Endodermal cell (in vitro differentiated cells): ENCODE measurements around the gene SERTAD1. TPM values are rescaled to one million over a fixed set of nuclear protein-coding genes. Genes with fewer than 3 reads are reported as not detected.
A peak's percentile ranks its signal among the peaks of the same experiment; 100 is the strongest.

Experiments used
- DNase-seq: peaks from one replicate; pipeline ENCODE4 v3.0.0-alpha.2; 2017
- H3K27ac ChIP-seq: 2 replicates; pipeline ENCODE4 v1.5.1; 2013; ENCODE audit warnings: mild to moderate bottlenecking, low read depth, low read length, moderate library complexity
- H3K27me3 ChIP-seq: 2 replicates; pipeline ENCODE4 v1.6.1; 2013; ENCODE audit warnings: mild to moderate bottlenecking, low read length, moderate library complexity; ENCODE audit not compliant: insufficient read depth, control insufficient read depth, poor library complexity, severe bottlenecking
- H3K36me3 ChIP-seq: 2 replicates; pipeline ENCODE4 v1.7.0; 2013; ENCODE audit warnings: mild to moderate bottlenecking, low read length, moderate library complexity; ENCODE audit not compliant: control insufficient read depth, insufficient read depth
- H3K4me1 ChIP-seq: one replicate; pipeline ENCODE4 v1.7.0; 2013; ENCODE audit warnings: low read length; ENCODE audit not compliant: control insufficient read depth, insufficient read depth
- H3K4me3 ChIP-seq: 2 replicates; pipeline ENCODE4 v1.5.1; 2013; ENCODE audit warnings: mild to moderate bottlenecking, low read length, moderate library complexity
- H3K9ac ChIP-seq: 2 replicates; pipeline ENCODE4 v1.6.1; 2013; ENCODE audit warnings: mild to moderate bottlenecking, low read length, moderate library complexity; ENCODE audit not compliant: poor library complexity, severe bottlenecking; ENCODE audit errors: extremely low read depth
- H3K9me3 ChIP-seq: 2 replicates; pipeline ENCODE4 v1.6.1; 2013; ENCODE audit warnings: mild to moderate bottlenecking, low read length, moderate library complexity; ENCODE audit not compliant: control insufficient read depth
- H3K27ac Mint-ChIP-seq: 2 replicates; pipeline ENCODE4 v1.8.0; 2020; ENCODE audit warnings: mixed read lengths
- H3K27me3 Mint-ChIP-seq: 2 replicates; pipeline ENCODE4 v1.8.0; 2021; ENCODE audit warnings: mild to moderate bottlenecking, mixed read lengths; ENCODE audit not compliant: insufficient read depth
- H3K36me3 Mint-ChIP-seq: 2 replicates; pipeline ENCODE4 v1.8.0; 2020; ENCODE audit warnings: low read depth, mixed read lengths
- H3K4me1 Mint-ChIP-seq: 2 replicates; pipeline ENCODE4 v1.8.0; 2020; ENCODE audit warnings: mixed read lengths
- H3K4me3 Mint-ChIP-seq: 2 replicates; pipeline ENCODE4 v1.8.0; 2020; ENCODE audit warnings: mild to moderate bottlenecking, moderate library complexity, mixed read lengths
- H3K9me3 Mint-ChIP-seq: 2 replicates; pipeline ENCODE4 v1.8.0; 2020; ENCODE audit warnings: mild to moderate bottlenecking, mixed read lengths
- WGBS, 2 experiments: methylation state at CpG; one replicate each; pipeline versions ENCODE4 v1.1.5 to v1.1.7; 2013; ENCODE audit warnings: missing lambda C conversion rate in 2 of 2, mixed read lengths in 1 of 2; ENCODE audit not compliant: insufficient coverage in 1 of 2, insufficient read length in 1 of 2; 5-methylcytosine and 5-hydroxymethylcytosine counted together
- total RNA-seq, 2 donors: library from RNA; stranded (reverse); fragmentation: NEBNext Ultra II Directional in 1 of 2; extraction: Animal tissue kit (Norgen Biotek cat#: 25700) in 1 of 2; gene quantifications; 2 replicates in 1 of 2; 3 replicates in 1 of 2; pipeline ENCODE4 v1.2.1, GENCODE V29; 2021
- TF ChIP-seq, protein P1 (sequence below): fragments of 200-600 bp; sonication (generic); conservative IDR thresholded peaks from 2 replicates; pipeline ENCODE4 v1.5.0; 2021; ENCODE audit warnings: antibody characterized with exemption, mild to moderate bottlenecking

The SERTAD1 gene
- total RNA-seq, 2 donors from 2014 or later = 4.0 to 4.5 TPM

GRCh38 chr19:40416918-40417642 lies 8.7 kb downstream of the SERTAD1 start:
- no peak overlapping the region for H3K4me3 Mint-ChIP-seq
- Histone ChIP-seq H3K4me1 (no peaks in the 10 kb centered on the region), H3K27ac (no peak overlapping the region), H3K9ac (no peak overlapping the region), H3K36me3 (peaks cover 1% of the 10 kb centered on the region), H3K27me3 (no peaks in the 10 kb centered on the region), H3K9me3 (no peaks in the 10 kb centered on the region), H3K4me3 (no peak overlapping the region)
- peak; percentile 53 for DNase-seq
- no peak overlapping the region for H3K27ac Mint-ChIP-seq
- no peaks in the 10 kb centered on the region for H3K36me3 Mint-ChIP-seq
- TF ChIP-seq, protein P1, sequence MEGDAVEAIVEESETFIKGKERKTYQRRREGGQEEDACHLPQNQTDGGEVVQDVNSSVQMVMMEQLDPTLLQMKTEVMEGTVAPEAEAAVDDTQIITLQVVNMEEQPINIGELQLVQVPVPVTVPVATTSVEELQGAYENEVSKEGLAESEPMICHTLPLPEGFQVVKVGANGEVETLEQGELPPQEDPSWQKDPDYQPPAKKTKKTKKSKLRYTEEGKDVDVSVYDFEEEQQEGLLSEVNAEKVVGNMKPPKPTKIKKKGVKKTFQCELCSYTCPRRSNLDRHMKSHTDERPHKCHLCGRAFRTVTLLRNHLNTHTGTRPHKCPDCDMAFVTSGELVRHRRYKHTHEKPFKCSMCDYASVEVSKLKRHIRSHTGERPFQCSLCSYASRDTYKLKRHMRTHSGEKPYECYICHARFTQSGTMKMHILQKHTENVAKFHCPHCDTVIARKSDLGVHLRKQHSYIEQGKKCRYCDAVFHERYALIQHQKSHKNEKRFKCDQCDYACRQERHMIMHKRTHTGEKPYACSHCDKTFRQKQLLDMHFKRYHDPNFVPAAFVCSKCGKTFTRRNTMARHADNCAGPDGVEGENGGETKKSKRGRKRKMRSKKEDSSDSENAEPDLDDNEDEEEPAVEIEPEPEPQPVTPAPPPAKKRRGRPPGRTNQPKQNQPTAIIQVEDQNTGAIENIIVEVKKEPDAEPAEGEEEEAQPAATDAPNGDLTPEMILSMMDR = no peak
- peaks cover 7% of the 10 kb centered on the region for H3K4me1 Mint-ChIP-seq
- WGBS, 2 experiments = 83 to 88% methylated on average over 6 to 16 of the region's 16 CpGs
- no peaks in the 10 kb centered on the region for H3K9me3 Mint-ChIP-seq
- no peaks in the 10 kb centered on the region for H3K27me3 Mint-ChIP-seq

DNA sequence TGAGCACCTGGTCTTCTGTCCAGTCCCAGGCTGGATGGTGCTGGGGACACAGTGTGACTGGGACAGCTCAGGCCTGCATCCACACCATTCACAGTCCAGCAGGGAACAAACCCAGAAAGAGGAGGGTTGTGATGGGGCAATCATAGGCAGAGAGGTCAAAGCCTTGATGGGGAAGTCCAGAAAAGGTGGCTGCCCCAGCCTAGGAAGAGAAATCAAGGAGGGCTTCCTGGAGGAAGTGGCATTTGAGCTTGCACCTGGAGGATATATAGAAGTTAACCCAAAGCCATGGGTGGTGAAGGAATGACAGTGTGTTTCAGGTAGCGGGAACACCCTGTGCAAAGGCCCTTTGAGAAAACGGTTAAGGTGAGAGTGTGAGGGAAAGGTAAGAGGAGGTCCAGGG lies 10.0 kb downstream of the SERTAD1 start:
- Mint-ChIP-seq H3K4me1 (peaks cover 5% of the 10 kb centered on the region), H3K36me3 (no peaks in the 10 kb centered on the region), H3K27me3 (no peaks in the 10 kb centered on the region), H3K9me3 (no peaks in the 10 kb centered on the region), H3K4me3 (no peak overlapping the region), H3K27ac (no peak overlapping the region)
- no peak for DNase-seq
- no peaks in the 10 kb centered on the region for H3K4me1 ChIP-seq
- H3K27ac ChIP-seq = no peak overlapping the region
- WGBS, 2 experiments = 93 to 100% methylated on average over 2 of the region's 2 CpGs
- no peak overlapping the region for H3K9ac ChIP-seq
- no peaks in the 10 kb centered on the region for H3K36me3 ChIP-seq
- TF ChIP-seq, protein P1 = no peak
- no peaks in the 10 kb centered on the region for H3K9me3 ChIP-seq
- H3K27me3 ChIP-seq = no peaks in the 10 kb centered on the region
- no peak overlapping the region for H3K4me3 ChIP-seq

DNA sequence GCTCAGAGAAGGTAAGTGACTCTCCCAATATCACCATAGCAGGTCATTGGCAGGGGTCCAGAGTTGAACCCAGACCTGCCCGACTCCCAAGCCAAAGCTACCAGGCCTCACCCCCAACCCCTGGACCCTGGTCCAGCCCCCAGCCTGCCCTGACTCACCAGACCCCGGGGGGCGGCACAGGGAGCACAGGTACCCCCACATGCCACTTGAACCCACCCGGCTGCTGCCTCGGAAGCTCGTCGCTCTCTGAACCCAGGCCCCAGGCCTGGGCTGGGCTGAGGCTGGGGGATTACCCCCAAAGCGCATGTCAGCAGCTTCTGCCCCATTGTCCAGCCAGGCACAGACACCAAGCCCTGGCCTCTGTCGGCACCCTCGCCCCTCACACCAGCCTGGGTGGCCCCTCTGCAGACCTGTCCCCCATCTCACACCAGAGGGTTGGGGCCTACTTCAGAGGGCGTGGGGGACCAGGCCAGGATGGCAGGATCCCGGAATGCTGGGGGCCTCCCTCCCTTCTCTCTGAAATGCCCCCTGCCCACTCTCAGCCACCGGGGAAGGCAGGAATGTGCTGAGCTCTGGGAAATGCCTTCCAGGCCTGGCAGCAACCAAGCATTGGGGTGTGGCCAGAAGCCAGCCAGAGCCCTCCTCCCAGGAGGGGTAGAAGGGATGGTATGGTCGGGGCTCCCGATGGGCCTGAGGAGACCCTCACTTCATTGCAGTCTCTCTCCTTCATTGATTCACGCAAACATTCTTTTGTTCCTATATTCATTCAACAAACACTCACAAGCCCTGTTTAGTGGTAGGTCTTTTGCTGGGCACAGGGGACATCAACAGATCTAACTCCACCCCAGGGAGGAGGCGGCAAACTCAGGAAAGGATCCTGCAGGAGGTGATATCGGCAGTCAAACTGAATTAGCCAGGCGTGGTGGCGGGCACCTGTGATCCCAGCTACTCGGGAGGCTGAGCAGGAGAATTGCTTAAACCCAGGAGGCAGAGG lies 11.0 kb downstream of the SERTAD1 start:
- H3K9ac ChIP-seq = no peak overlapping the region
- DNase-seq = peak; percentile 58
- H3K4me1 ChIP-seq = no peaks in the 10 kb centered on the region
- WGBS, 2 experiments = 92 to 97% methylated on average over 13 to 21 of the region's 21 CpGs
- TF ChIP-seq, protein P1 = no peak
- no peaks in the 10 kb centered on the region for H3K27me3 ChIP-seq
- no peaks in the 10 kb centered on the region for H3K9me3 Mint-ChIP-seq
- H3K4me1 Mint-ChIP-seq = peaks cover 5% of the 10 kb centered on the region
- no peaks in the 10 kb centered on the region for H3K27me3 Mint-ChIP-seq
- no peak overlapping the region for H3K27ac Mint-ChIP-seq
- H3K4me3 ChIP-seq = no peak overlapping the region
- no peak overlapping the region for H3K27ac ChIP-seq
- no peak overlapping the region for H3K4me3 Mint-ChIP-seq
- H3K36me3 Mint-ChIP-seq = no peaks in the 10 kb centered on the region
- H3K36me3 ChIP-seq = no peaks in the 10 kb centered on the region
- H3K9me3 ChIP-seq = no peaks in the 10 kb centered on the region
